HG03039 (cell line): Measurements from ENCODE around the gene APOA4.
"Not testable (repeated sequence)": the region's sequence is repeated elsewhere in the genome, so short reads cannot be mapped to it uniquely, and the experiment has no call there.

Source experiments
- ATAC-seq: cut with Tn5 transposase; IDR thresholded peaks from one replicate; pipeline ENCODE4 v1.9.1; 2021; ENCODE audit warnings: mild to moderate bottlenecking, moderate library complexity; ENCODE audit not compliant: unreplicated experiment

The APOA4 gene

GRCh38 chr11:116807601-116808261 is 15.4 kb downstream of the APOA4 start:
- no peak for ATAC-seq

GRCh38 chr11:116804001-116804400 is 19.1 kb downstream of the APOA4 start:
- no peak for ATAC-seq

- not testable (repeated sequence) for ATAC-seq
Observed at GRCh38 chr11:116801662-116802061, 21.4 kb downstream of the APOA4 start.

- ATAC-seq, result no peak
Observed at GRCh38 chr11:116800610-116801009, 22.5 kb downstream of the APOA4 start.

DNA sequence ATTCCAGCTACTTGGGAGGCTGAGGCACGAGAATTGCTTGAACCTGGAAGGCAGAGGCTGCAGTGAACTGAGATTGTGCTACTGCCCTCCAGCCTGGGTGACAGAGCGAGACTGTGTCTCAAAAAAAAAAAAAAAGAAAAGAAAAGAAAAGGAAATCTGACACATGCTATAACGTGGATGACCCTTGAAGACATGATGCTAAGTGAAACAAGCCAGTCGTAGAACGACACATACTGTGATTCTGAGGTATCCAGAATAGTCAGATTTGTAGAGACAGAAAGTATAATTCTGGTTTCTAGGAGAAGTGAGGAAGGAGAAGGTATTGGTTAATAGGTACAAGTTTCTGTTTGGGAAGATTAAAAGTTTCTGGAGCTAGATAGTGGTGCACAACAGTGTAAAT is 24.7 kb downstream of the APOA4 start:
- no peak for ATAC-seq

GRCh38 chr11:116797816-116798215 is 25.3 kb downstream of the APOA4 start:
- ATAC-seq, result no peak

DNA sequence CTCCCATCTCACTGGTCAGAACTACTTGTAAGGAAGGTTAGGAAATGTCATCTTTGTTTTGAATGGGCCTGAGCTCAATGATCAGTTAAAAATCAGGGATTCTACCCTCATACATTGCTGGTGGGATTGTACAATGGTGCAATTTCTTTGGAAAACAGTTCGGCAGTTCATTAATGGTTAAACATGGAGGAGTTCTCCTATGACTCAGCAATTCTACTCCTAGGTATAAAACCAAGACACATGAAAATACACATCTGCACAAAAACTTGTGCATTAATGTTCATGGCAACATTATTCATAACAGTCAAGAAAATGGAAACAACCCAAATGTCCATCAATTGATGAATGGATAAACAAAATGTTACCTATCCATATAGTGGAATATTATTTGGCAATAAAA is 26.6 kb downstream of the APOA4 start:
- no peak for ATAC-seq

GRCh38 chr11:116794851-116795250 is 28.3 kb downstream of the APOA4 start:
- no peak for ATAC-seq

GRCh38 chr11:116793772-116794097 is 29.4 kb downstream of the APOA4 start:
- no peak for ATAC-seq

GRCh38 chr11:116792869-116793771 is 30.0 kb downstream of the APOA4 start:
- ATAC-seq, result no peak

DNA sequence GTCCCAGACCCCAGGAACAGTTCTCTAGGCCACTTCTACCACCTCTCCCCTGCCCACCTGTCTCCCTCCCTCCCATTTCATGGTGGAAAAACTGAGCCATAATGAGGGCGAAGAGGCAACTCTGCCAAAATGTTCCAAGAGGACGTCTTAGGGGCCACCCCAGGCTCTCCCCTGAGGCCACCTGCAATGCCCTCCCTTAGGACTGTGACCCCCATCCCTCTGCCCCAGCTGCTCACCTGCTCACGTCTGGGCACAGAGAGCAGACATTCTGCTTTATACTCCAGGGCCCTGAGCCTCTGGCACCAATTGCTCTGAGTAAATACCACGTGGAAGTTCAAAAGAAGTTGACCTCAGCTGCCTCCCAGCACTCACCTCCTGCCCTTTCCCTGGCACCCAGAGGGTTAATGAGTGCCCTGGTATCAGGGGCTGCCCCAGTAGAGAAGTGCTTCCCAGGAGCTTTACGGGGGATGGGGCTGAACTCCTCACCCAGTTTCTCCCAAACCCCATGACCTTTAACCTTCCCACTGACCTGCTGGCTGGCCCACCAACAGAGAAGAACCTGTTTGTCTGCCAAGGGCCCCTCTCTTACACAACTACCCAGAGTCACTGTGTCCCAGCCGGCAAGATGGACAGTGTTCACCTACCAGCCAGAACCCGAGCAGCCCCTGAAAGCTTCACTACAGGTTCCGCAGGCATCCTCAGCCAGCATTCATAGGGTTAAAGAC is 30.8 kb downstream of the APOA4 start:
- no peak for ATAC-seq

DNA sequence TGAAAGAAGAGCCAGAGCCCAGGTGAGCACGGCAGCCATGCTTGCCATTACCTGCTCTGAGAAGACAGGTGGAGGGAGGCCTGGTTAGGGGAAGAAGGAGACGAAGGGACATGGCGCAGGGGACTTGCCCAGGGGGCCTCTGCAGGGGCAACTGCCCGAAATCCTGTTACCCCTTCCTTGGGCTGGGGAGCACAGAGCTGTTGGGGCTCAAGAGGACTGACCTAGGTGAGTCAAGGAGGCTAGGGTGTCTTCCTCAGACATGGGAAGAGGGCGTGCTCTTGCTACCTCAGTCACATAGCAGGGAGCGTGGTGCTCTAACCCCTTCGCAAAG is 31.3 kb downstream of the APOA4 start, which contains the start of gene APOA5:
Gene APOA5 (minus strand): TSS at position 67 of the 331 bp plus-strand sequence. CDS start 19 bp downstream, at position 48.
- ATAC-seq, result no peak

DNA sequence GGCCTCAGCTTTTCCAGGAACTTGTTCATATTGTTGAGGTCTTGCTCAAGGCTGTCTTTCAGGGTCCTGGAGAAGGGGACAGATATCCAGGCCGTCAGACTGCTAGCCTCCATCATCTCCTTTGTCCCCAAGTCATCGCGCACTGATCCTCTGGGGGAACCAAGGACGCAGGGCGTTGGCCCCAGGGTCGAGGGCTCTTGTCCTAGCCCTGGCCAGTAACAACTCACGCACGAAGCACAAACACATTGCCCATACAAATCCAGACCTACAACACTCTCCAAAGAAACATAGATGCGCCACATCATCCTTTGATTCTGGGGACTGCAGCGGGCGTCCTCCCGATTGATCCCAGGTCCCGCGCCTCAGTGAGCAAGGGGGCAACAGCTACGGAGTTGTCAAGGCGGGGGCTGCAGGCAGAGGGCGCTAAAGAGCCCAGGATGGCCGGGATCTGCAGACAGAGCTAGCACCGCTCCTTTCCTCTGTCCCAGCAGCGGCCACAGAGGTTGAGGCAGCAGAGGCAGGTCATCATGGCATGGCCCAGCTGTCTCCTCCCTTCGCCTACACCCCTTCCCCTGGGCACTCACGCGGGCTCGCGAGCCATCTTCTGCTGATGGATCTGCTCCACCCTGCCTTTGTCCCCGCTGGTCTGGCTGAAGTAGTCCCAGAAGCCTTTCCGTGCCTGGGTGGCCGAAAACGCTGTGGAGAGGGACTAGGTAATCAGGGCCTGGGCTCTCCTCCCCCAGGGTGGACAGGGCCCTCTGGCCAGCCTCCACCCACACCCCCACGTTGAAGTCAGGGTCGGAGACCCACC is 31.9 kb downstream of the APOA4 start:
- no peak for ATAC-seq

DNA sequence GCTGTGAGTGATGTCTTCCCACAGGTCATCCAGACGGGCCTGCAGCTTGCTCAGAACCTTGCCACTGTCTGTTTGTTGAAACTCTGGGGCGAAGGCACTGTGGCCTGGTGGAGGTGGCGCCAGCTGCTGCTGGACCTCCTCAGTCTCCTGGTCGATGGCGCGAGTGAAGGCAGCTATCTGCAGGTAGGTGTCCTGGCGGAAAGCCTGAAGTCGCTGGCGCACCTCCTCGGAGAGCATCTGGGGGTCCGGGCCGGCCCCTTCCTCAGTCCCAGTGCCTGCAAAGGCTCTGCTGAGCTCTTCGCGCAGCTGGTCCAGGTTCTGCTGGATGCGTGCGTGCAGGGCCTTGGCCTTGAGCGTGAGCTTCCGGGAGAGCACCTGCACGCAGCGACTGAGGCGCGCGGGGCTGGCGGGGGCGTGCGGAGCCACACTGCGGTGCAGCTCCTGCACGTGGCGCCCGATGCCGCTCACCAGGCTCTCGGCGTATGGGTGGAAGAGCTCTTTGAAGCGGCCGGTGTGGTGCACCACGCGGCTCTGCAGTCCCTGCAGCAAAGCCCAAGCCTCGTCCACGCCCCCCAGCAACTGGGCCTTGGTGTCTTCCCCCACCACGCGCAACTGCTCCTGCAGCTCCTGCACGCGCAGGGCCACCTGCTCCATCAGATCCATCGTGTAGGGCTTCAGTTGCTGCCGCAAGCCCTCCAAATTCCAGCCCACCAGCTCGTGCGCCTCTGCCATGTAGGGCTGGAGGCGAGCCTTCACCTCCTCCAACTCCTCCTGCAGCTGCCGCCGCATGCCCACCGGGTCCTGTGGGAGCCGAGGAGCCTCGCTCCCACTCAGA is 32.7 kb downstream of the APOA4 start:
- no peak for ATAC-seq

GRCh38 chr11:116788975-116789374 is 34.1 kb downstream of the APOA4 start:
- no peak for ATAC-seq

DNA sequence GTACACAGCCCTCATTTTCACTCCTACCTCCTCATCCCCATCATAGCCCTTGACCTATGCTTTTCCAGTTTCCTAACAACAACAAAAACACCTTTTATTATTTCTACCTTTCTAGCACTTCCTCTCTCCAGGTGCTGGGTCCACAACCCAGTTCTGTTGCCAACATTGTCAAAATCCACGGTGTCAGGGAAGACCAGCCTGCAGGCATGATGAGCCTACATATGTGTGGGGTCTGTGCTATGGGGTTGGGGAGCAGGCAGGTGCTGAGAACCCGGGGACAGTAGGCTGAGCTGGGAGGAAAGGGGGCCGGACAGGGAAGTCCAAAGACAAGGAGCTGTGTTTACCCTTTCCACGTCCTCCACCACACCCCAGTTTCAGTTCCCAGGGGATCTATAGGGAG is 34.6 kb downstream of the APOA4 start:
- ATAC-seq, result no peak

DNA sequence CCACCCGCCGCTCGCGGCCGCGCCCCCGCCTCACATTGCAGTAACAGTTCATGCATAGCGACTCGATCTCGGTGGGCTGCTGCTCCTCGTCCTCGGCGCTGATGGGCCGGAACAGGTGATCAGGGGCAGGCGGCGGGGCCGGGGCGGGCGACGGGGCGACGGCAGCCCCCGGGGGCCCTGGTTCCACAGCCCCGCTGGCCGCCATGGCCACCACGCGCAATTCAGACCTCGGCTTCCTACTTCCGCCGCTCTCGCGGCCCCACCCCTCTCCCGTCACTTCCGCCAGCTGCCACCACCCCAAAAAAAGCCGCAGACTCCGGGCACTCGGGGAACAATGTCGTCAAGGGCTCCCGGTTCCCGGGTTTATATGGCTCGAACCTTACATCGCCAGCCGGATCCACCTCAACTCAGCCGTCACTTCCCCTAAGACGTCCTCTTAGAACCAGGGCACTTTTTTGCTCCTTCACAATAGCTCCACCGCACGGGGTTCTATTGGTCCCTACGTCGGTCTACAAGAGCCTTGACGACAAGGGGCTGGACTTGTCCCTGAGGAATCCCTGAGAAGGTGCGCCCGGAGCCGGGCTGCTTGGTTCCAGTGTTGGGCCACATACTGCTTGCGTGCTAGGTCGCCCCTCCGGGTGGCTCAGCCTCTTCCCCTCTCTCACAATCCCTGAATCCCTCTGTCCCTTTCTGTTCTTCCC is 35.2 kb downstream of the APOA4 start, which contains the start of gene ZPR1:
Gene ZPR1 (minus strand): TSS at position 238 of the 701 bp plus-strand sequence. CDS start 33 bp downstream, at position 205.
- peak; percentile 74 for ATAC-seq

- no peak for ATAC-seq
Observed at GRCh38 chr11:116787436-116787785, 35.7 kb downstream of the APOA4 start.

GRCh38 chr11:116786966-116787365 is 36.1 kb downstream of the APOA4 start:
- no peak for ATAC-seq
